Measurements from ENCODE around the gene KIF13A. TPM values are rescaled to one million over a fixed set of nuclear protein-coding genes. Genes with fewer than 3 reads are reported as not detected.

KIF13A gene
- total and polyA plus RNA-seq, 10 of the 15 experiments (the other 5 are each of a cell fraction or from before 2014, with no cell fraction given): 0.02 to 0.26 (median 0.13) TPM; not detected in 2

DNA sequence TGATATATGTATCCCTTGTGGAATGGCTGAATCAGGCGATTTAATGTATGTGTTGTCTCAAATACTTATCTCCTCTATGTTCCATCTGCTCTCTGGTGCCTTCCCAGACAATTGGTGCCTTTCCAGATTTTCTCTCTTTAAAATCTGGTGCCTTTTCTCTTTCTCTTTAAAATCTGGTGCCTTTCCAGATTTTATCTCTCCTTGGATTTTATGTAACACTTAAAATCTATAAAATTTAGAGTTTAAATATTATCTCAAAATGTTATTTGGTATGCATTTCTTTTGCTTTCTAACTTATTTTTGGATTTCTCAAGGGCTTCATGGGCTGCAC is 116.3 kb downstream of the KIF13A start:
- CTCF ChIA-PET: no interaction called here
- POLR2A ChIA-PET: interaction anchor here (0.6 kb wide), 1 partner anchor 434 kb away, joined by 4 read pairs; no protein-coding TSS in a partner anchor
- RAD21 ChIA-PET (ENCODE audit: unreplicated experiment): no interaction called here

More for the DNA sequence above, 116.3 kb downstream of the KIF13A start:
- H3K27ac ChIP-seq (ENCODE audit: control insufficient read depth, insufficient read depth): no peak overlapping the region
- intact Hi-C loops (cut with micrococcal nuclease; ENCODE audit: unreplicated experiment): no loop called here
- H3K4me3 ChIP-seq: no peak overlapping the region
- no peak for ATAC-seq
- FAIRE-seq: no peak
- WGBS (ENCODE audit: insufficient coverage, insufficient replicate concordance, low lambda C conversion rate, missing lambda C conversion rate): 48% methylated on average over 1 of the region's 1 CpG
- no TSS peak for BruUV-seq (replicated peaks)
- SMC1A ChIA-PET (ENCODE audit: uncharacterized antibody, unreplicated experiment): no interaction called here
- no peak for DNase-seq (ENCODE audit: low read depth, low spot score)
- H3K79me2 ChIP-seq (ENCODE audit: control insufficient read depth, insufficient read depth, low read length): no peaks in the 10 kb centered on the region
- in situ Hi-C loops (cut with MboI): no loop called here
- H3K9ac ChIP-seq (ENCODE audit: control insufficient read depth, insufficient read depth, low read length): no peak overlapping the region
- H3K27me3 ChIP-seq (replicated peaks in 1 of 2; ENCODE audit: control insufficient read depth in 2 of 2, insufficient read depth in 2 of 2, low read length in 1 of 2): no peaks in the 10 kb centered on the region
- H3K9me3 ChIP-seq (replicated peaks; ENCODE audit: control insufficient read depth, insufficient read depth, low read length): no peaks in the 10 kb centered on the region
- H3K4me1 ChIP-seq (ENCODE audit: control insufficient read depth, insufficient read depth, low read length): no peaks in the 10 kb centered on the region
- no peaks in the 10 kb centered on the region for H4K20me1 ChIP-seq (ENCODE audit: control insufficient read depth, insufficient read depth)
- no peak overlapping the region for H3K4me2 ChIP-seq (ENCODE audit: control insufficient read depth, insufficient read depth)
- no peak overlapping the region for H2AFZ ChIP-seq (ENCODE audit: control insufficient read depth, low read depth, low read length)
- TF ChIP-seq PML (IDR thresholded peaks at IDR 0.05; ENCODE audit: low read length) (no peak), TAF1 (IDR thresholded peaks at IDR 0.05; ENCODE audit: borderline replicate concordance, low read depth, low read length) (no peak), NFYB (IDR thresholded peaks at IDR 0.05; ENCODE audit: insufficient read depth, low read depth, low read length) (no peak), ZNF384 (IDR thresholded peaks at IDR 0.05; ENCODE audit: borderline replicate concordance, low read depth, low read length) (no peak), CREB1 (IDR thresholded peaks at IDR 0.05; ENCODE audit: low read depth) (no peak), BACH1 (IDR thresholded peaks at IDR 0.05; ENCODE audit: borderline replicate concordance) (no peak), EED (IDR thresholded peaks at IDR 0.05; ENCODE audit: low read depth) (no peak), CHD2 (IDR thresholded peaks at IDR 0.05; ENCODE audit: borderline replicate concordance, low read depth, low read length) (no peak), POLR2AphosphoS2 (IDR thresholded peaks at IDR 0.05; ENCODE audit: low read depth, low read length) (no peak), ETV6 (conservative IDR thresholded peaks at IDR 0.05 in 1 of 2, IDR thresholded peaks at IDR 0.05 in 1 of 2; ENCODE audit: borderline replicate concordance in 1 of 2, low read depth in 1 of 2) (no peak), RBBP5 (conservative IDR thresholded peaks at IDR 0.05) (no peak), POLR2AphosphoS5 (IDR thresholded peaks at IDR 0.05; ENCODE audit: low read length) (no peak), POLR2A (IDR thresholded peaks at IDR 0.05; ENCODE audit: low read depth, low read length) (no peak), MYB (IDR thresholded peaks at IDR 0.05; ENCODE audit: borderline replicate concordance, low read depth, low read length) (no peak), BHLHE40 (IDR thresholded peaks at IDR 0.05; ENCODE audit: borderline replicate concordance in 1 of 2, low read depth in 2 of 2, low read length in 1 of 2) (no peak), DPF2 (IDR thresholded peaks at IDR 0.05) (no peak)
- TF ChIP-seq, protein P1, sequence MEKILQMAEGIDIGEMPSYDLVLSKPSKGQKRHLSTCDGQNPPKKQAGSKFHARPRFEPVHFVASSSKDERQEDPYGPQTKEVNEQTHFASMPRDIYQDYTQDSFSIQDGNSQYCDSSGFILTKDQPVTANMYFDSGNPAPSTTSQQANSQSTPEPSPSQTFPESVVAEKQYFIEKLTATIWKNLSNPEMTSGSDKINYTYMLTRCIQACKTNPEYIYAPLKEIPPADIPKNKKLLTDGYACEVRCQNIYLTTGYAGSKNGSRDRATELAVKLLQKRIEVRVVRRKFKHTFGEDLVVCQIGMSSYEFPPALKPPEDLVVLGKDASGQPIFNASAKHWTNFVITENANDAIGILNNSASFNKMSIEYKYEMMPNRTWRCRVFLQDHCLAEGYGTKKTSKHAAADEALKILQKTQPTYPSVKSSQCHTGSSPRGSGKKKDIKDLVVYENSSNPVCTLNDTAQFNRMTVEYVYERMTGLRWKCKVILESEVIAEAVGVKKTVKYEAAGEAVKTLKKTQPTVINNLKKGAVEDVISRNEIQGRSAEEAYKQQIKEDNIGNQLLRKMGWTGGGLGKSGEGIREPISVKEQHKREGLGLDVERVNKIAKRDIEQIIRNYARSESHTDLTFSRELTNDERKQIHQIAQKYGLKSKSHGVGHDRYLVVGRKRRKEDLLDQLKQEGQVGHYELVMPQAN (conservative IDR thresholded peaks at IDR 0.05): no peak
- TF ChIP-seq, protein P2, sequence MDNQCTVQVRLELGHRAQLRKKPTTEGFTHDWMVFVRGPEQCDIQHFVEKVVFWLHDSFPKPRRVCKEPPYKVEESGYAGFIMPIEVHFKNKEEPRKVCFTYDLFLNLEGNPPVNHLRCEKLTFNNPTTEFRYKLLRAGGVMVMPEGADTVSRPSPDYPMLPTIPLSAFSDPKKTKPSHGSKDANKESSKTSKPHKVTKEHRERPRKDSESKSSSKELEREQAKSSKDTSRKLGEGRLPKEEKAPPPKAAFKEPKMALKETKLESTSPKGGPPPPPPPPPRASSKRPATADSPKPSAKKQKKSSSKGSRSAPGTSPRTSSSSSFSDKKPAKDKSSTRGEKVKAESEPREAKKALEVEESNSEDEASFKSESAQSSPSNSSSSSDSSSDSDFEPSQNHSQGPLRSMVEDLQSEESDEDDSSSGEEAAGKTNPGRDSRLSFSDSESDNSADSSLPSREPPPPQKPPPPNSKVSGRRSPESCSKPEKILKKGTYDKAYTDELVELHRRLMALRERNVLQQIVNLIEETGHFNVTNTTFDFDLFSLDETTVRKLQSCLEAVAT (IDR thresholded peaks at IDR 0.05): no peak
- no peaks in the 10 kb centered on the region for H3K36me3 ChIP-seq (ENCODE audit: control insufficient read depth in 2 of 2, insufficient read depth in 2 of 2, low read length in 1 of 2)

All from GM12878 (cell line).